Amniotic epithelial cell (primary cell): ENCODE measurements around the gene ZNF775.

ENCODE experiments used
- DNase-seq: peaks from one replicate; pipeline ENCODE4 v3.0.0-alpha.2; 2010; ENCODE audit warnings: low read depth

The ZNF775 gene

GRCh38 chr7:150378853-150379440 is at the start of gene ZNF775:
Gene ZNF775 (plus strand): TSS chr7:150379330. CDS start chr7:150388471, 9,141 bp downstream.
- DNase-seq = peak; percentile 88

- DNase-seq = no peak
Measured at GRCh38 chr7:150329331-150330120, 49.6 kb upstream of the ZNF775 start.

GRCh38 chr7:150330211-150330885 is 48.8 kb upstream of the ZNF775 start:
- no peak for DNase-seq

- DNase-seq = no peak
Measured at GRCh38 chr7:150332852-150333635, 46.1 kb upstream of the ZNF775 start.

- no peak for DNase-seq
Measured at GRCh38 chr7:150333659-150334058, 45.5 kb upstream of the ZNF775 start.

- DNase-seq = no peak
Measured at GRCh38 chr7:150334108-150334507, 45.0 kb upstream of the ZNF775 start.

- DNase-seq = peak; percentile 91
Measured at GRCh38 chr7:150335108-150335773, 43.9 kb upstream of the ZNF775 start.

- no peak for DNase-seq
Measured at GRCh38 chr7:150335774-150336112, 43.4 kb upstream of the ZNF775 start.

GRCh38 chr7:150336746-150337145 is 42.4 kb upstream of the ZNF775 start:
- DNase-seq = no peak

- no peak for DNase-seq
Measured at GRCh38 chr7:150337179-150337578, 42.0 kb upstream of the ZNF775 start.

GRCh38 chr7:150337659-150338081 is 41.5 kb upstream of the ZNF775 start:
- DNase-seq = no peak

- DNase-seq = no peak
Measured at GRCh38 chr7:150338166-150338829, 40.8 kb upstream of the ZNF775 start.

- DNase-seq = peak; percentile 21
Measured at GRCh38 chr7:150339409-150339809, 39.7 kb upstream of the ZNF775 start.

GRCh38 chr7:150340024-150340749 is 38.9 kb upstream of the ZNF775 start:
- peak; percentile 67 for DNase-seq

- DNase-seq = no peak
Measured at GRCh38 chr7:150340875-150341262, 38.3 kb upstream of the ZNF775 start.

- DNase-seq = peak; percentile 27
Measured at GRCh38 chr7:150341263-150342120, 37.6 kb upstream of the ZNF775 start, which contains the start of gene RARRES2. Gene RARRES2 (minus strand): TSS chr7:150341629. CDS start chr7:150340609, 1,020 bp downstream.

GRCh38 chr7:150342121-150342408 is 37.1 kb upstream of the ZNF775 start:
- no peak for DNase-seq

GRCh38 chr7:150343225-150343624 is 35.9 kb upstream of the ZNF775 start:
- DNase-seq = no peak

- no peak for DNase-seq
Measured at GRCh38 chr7:150344299-150344698, 34.8 kb upstream of the ZNF775 start.

- no peak for DNase-seq
Measured at GRCh38 chr7:150345012-150345411, 34.1 kb upstream of the ZNF775 start.
